Fibroblast of villous mesenchyme (primary cell): ENCODE measurements around the gene RAB11FIP5. TPM values are rescaled to one million over a fixed set of nuclear protein-coding genes. Genes with fewer than 3 reads are reported as not detected.

Source experiments
- DNase-seq: peaks from one replicate; pipeline ENCODE4 v3.0.0-alpha.2; 2010; ENCODE audit warnings: low read depth
- H3K4me3 ChIP-seq: 2 replicates; pipeline ENCODE4 v1.5.1; 2011; ENCODE audit warnings: low read depth, mild to moderate bottlenecking, low read length
- CTCF ChIP-seq: IDR thresholded peaks from 2 replicates; pipeline ENCODE4 v1.5.1; 2012; ENCODE audit warnings: low read depth, mild to moderate bottlenecking, low read length; ENCODE audit not compliant: insufficient read depth
- total RNA-seq: library from RNA; depleted of rRNA; stranded (reverse); fragments of >200 nt; gene quantifications from 2 replicates; pipeline ENCODE4 v1.2.3, GENCODE V29; 2012

Gene RAB11FIP5
- total RNA-seq, 1 donor: 31.5 TPM

DNA sequence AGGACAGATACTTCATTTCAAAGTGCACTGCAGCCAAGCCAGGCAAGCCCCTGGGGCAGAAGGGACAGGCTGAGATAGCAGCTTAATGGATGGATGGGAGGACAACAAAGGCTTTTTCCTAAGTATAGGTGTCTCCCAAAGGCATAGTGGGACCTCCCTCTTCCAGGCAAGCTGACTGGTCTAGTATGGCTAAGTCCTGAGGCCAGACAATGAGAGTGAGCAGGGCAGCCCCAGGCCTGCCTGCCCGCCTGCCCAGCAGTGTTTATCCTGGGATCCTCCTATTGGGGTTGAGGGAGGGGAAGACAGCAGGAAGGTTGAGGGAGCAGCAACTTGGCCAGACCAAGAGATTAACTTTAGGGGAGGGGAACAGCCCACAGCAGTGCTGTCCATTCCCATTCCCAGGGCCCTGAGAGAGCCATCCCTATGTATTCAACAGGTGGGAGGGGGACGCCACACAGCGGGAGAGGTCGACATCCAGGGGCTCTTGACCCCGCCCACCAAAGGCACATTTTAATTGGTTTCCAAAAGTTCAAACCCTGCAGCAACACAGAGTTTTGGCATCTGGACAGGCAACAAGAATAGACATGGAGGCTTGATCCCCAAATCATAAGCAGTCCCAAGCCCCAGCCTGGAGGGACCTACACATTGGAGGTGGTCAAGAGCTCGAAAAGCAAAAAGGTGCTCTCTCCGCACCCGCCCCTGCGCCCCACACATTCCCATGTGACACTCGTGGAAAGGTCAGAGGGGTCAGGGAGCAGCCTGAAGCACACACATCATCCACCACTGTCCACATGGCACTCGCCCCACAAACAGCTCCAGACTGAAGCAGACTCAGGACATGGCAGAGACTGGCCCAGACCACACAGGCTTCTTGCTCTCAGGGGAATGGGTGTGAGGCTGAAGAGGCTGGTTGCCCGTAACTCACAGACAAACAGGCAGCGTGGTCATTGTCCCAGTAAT lies 38.4 kb downstream of the RAB11FIP5 start:
- TF ChIP-seq CTCF: no peak
- DNase-seq: no peak
- no peak overlapping the region for H3K4me3 ChIP-seq

DNA sequence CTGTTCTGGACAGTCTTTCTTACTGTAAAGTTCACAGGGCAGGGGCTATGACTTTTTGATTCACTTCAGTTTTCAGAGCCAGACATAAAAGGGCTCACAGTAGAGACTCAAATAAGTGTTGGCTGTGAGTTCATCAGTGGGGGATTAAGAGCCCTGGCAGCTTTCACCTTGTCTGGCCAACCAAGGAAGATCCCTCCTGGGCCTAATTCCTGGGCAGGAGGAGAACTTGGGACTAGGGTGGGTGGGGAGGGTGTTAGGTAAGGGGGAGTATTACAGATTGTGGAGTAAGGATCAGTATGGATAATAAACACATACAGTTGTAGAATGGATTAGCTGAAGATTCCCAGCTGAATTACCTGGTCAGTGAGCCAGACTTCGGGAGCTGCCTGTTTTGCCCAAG lies 40.3 kb downstream of the RAB11FIP5 start:
- peak overlapping the region; percentile 80 for H3K4me3 ChIP-seq
- TF ChIP-seq CTCF: no peak
- no peak for DNase-seq

- DNase-seq: peak; percentile 45
- peak overlapping the region; percentile 80 for H3K4me3 ChIP-seq
- TF ChIP-seq CTCF: no peak
Observed at GRCh38 chr2:73072129-73072395, 40.7 kb downstream of the RAB11FIP5 start.

GRCh38 chr2:73071360-73072128 lies 41.2 kb downstream of the RAB11FIP5 start, which contains the start of gene SFXN5:
TSS of gene SFXN5 (minus strand) at chr2:73071712. CDS start at chr2:73071705, 7 bp downstream.
- H3K4me3 ChIP-seq: peak within 1 kb of the TSS; percentile 80

GRCh38 chr2:73070643-73071359 lies 41.9 kb downstream of the RAB11FIP5 start:
- no peak for DNase-seq
- no peak for TF ChIP-seq CTCF
- peak overlapping the region; percentile 80 for H3K4me3 ChIP-seq

More at GRCh38 chr2:73071360-73072128, 41.2 kb downstream of the RAB11FIP5 start, which contains the start of gene SFXN5:
- peak; percentile 24 for TF ChIP-seq CTCF
- peak; percentile 97 for DNase-seq

DNA sequence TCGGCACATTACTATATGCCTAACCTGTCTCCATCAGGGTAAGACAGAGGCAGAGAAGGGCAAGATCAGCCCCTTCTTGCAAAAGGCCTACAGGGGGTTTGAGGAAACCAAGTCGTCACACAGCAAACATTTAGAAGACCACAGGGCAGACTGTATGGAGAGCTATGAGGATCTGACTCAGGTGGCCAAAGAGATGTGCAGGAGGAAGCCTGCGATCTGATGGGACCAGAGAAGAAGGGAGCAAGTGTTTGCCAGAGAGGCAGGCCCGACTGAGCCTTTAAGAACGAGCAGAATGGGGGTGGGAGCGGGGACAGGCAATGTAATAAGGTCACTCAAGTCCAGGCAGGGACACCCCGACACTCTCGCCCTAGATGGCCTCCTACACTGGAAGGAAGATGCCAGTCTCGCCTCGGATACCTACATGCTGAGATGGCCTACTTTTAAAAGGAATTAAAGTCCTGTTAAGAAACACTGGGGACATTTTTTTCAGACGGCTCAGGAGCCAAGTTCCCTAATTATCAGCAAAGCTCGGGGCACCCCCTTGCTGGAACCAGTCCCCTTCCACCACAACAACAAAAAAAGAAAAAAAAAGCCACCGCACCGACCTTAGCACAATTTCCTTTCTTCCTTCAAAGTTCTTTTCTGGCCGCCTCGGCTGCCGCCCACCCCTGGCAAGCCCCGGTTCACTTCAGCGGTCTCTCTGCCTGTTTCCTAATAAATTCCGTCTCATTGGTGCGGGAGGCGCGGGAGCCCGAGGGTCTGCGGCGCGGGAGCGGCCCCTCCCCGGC lies 42.7 kb downstream of the RAB11FIP5 start:
- no peak for TF ChIP-seq CTCF
- DNase-seq: peak; percentile 39
- peak overlapping the region; percentile 80 for H3K4me3 ChIP-seq
